ENCODE results near the gene ADAMTS17. TPM values are rescaled to one million over a fixed set of nuclear protein-coding genes. Genes with fewer than 3 reads are reported as not detected.

ADAMTS17 gene
- total and polyA plus RNA-seq, 3 donors from 2014 or later = 6.8 to 17.8 (median 12.4) TPM

- no peak for TF ChIP-seq POLR2A (IDR thresholded peaks at IDR 0.05)
- TF ChIP-seq, protein P1, sequence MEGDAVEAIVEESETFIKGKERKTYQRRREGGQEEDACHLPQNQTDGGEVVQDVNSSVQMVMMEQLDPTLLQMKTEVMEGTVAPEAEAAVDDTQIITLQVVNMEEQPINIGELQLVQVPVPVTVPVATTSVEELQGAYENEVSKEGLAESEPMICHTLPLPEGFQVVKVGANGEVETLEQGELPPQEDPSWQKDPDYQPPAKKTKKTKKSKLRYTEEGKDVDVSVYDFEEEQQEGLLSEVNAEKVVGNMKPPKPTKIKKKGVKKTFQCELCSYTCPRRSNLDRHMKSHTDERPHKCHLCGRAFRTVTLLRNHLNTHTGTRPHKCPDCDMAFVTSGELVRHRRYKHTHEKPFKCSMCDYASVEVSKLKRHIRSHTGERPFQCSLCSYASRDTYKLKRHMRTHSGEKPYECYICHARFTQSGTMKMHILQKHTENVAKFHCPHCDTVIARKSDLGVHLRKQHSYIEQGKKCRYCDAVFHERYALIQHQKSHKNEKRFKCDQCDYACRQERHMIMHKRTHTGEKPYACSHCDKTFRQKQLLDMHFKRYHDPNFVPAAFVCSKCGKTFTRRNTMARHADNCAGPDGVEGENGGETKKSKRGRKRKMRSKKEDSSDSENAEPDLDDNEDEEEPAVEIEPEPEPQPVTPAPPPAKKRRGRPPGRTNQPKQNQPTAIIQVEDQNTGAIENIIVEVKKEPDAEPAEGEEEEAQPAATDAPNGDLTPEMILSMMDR (IDR thresholded peaks at IDR 0.05) = no peak
- H3K4me1 ChIP-seq = no peaks in the 10 kb centered on the region
- no peak overlapping the region for H3K4me3 ChIP-seq
- no peak overlapping the region for H3K27ac ChIP-seq
- H3K36me3 ChIP-seq (ENCODE audit: low read depth, missing control alignments) = no peaks in the 10 kb centered on the region
- H3K27me3 ChIP-seq = no peaks in the 10 kb centered on the region
- no peak for DNase-seq
- intact Hi-C loops (cut with DNase I; ENCODE audit: low total_unique reads) = loop anchor here (10.0 kb wide), 1 partner anchor 379 kb away; no protein-coding TSS in a partner anchor
- H3K9me3 ChIP-seq = no peaks in the 10 kb centered on the region
- WGBS, 2 donors = 61 to 68% methylated on average over 8 of the region's 8 CpGs
Observed at GRCh38 chr15:100334015-100334414, 7.8 kb downstream of the ADAMTS17 start.

DNA sequence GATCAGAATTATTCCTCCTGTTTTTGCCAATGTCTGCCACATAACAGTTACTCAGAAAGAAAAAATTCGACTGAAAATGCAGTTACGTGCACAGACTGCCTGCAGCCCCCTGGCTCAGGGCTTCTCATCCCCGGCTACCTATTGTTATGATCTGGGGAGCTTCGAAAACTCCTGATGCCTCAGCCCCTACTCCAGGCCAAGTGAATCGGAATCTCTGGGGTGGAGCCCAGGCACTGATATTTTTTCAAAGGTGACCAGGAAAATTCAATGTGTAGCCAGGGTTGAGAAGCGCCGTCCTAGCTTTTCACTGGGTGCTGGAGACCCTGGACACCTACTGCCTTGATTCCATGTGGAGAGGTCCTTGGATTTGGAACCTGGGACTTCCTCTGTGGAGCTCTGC, 8.5 kb downstream of the ADAMTS17 start:
- Histone ChIP-seq H3K4me1 (no peaks in the 10 kb centered on the region), H3K27ac (no peak overlapping the region), H3K9me3 (no peaks in the 10 kb centered on the region), H3K4me3 (no peak overlapping the region), H3K27me3 (no peaks in the 10 kb centered on the region), H3K36me3 (ENCODE audit: low read depth, missing control alignments) (no peaks in the 10 kb centered on the region)
- intact Hi-C loops (cut with DNase I; ENCODE audit: low total_unique reads) = loop anchor here (10.0 kb wide), 1 partner anchor 378 kb away; no protein-coding TSS in a partner anchor
- 91 to 94% methylated on average over 7 of the region's 7 CpGs for WGBS, 2 donors
- no peak for TF ChIP-seq POLR2A (IDR thresholded peaks at IDR 0.05)
- TF ChIP-seq, protein P1 (IDR thresholded peaks at IDR 0.05) = no peak
- DNase-seq = no peak

DNA sequence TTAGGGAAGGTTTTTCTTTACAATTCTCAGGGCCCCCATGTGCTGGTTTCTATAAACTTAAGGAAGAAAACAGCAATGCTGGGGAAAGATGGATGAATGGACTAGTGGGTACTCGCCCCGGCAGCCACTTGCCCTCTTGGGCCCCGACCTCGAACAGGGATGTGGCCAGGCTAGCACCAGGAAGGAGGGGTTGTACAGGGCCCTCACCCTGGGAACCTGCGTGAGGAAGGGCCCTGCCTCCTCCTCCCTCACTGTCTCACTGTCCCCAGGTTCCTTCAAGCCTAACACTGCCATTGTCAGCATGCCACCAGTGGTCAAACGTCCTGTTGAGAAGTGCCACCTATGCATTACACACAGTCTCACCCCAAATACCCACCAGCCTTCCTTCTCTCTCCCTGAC, 9.1 kb downstream of the ADAMTS17 start:
- H3K36me3 ChIP-seq (ENCODE audit: low read depth, missing control alignments) = no peaks in the 10 kb centered on the region
- H3K27me3 ChIP-seq = no peaks in the 10 kb centered on the region
- no peak overlapping the region for H3K27ac ChIP-seq
- TF ChIP-seq, protein P1 (IDR thresholded peaks at IDR 0.05) = no peak
- no peak for TF ChIP-seq POLR2A (IDR thresholded peaks at IDR 0.05)
- intact Hi-C loops (cut with DNase I; ENCODE audit: low total_unique reads) = loop anchor here (10.0 kb wide), 1 partner anchor 378 kb away; no protein-coding TSS in a partner anchor
- WGBS, 2 donors = 77 to 86% methylated on average over 6 of the region's 6 CpGs
- H3K9me3 ChIP-seq = no peaks in the 10 kb centered on the region
- DNase-seq = no peak
- no peaks in the 10 kb centered on the region for H3K4me1 ChIP-seq
- no peak overlapping the region for H3K4me3 ChIP-seq

GRCh38 chr15:100332231-100332630, 9.5 kb downstream of the ADAMTS17 start:
- TF ChIP-seq, protein P1 (IDR thresholded peaks at IDR 0.05) = no peak
- TF ChIP-seq POLR2A (IDR thresholded peaks at IDR 0.05) = no peak
- Histone ChIP-seq H3K27ac (no peak overlapping the region), H3K9me3 (no peaks in the 10 kb centered on the region), H3K36me3 (ENCODE audit: low read depth, missing control alignments) (no peaks in the 10 kb centered on the region), H3K4me1 (no peaks in the 10 kb centered on the region), H3K27me3 (no peaks in the 10 kb centered on the region), H3K4me3 (no peak overlapping the region)
- 84 to 91% methylated on average over 13 of the region's 13 CpGs for WGBS, 2 donors
- DNase-seq = no peak
- intact Hi-C loops (cut with DNase I; ENCODE audit: low total_unique reads) = loop anchor here (10.0 kb wide), 1 partner anchor 377 kb away; no protein-coding TSS in a partner anchor

DNA sequence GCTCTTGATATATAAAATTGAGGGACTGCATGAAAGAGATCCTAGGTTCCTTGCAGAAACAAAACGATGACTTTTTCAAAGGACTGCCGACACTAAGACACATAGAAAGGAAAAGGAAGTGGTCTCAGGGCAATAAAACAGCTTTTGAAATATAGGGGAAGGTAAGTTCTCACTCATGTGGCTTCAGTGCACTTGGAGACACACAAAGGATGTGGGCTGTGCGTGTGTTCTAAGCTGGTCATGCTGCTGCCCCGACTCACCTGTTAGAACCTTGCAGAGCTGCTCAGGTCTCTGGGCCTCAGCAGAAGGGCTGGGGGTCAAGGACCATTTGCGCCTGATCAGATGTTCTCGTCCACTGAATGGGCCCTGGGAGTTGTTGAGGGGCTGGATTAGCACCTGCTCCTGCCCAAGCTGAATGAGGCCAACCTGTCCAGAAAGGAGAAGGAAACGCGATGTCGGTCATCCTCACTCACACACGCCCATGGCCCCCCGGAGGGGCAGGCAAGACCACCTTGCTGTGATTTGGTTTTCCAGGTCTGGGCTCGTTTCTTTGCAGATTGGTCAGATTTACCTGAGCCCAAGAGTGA, 11.1 kb downstream of the ADAMTS17 start:
- no peaks in the 10 kb centered on the region for H3K9me3 ChIP-seq
- no peak for TF ChIP-seq POLR2A (IDR thresholded peaks at IDR 0.05)
- H3K4me1 ChIP-seq = no peaks in the 10 kb centered on the region
- intact Hi-C loops (cut with DNase I; ENCODE audit: low total_unique reads) = loop anchor here (10.0 kb wide), 1 partner anchor 376 kb away; no protein-coding TSS in a partner anchor
- no peak for DNase-seq
- no peaks in the 10 kb centered on the region for H3K36me3 ChIP-seq (ENCODE audit: low read depth, missing control alignments)
- 92 to 93% methylated on average over 12 of the region's 12 CpGs for WGBS, 2 donors
- no peak overlapping the region for H3K27ac ChIP-seq
- H3K27me3 ChIP-seq = no peaks in the 10 kb centered on the region
- H3K4me3 ChIP-seq = no peak overlapping the region

Measured in testis (tissue), 3 donors.